GM23338 (cell line): Measurements from ENCODE around the gene ILF2.
"Not testable (repeated sequence)": the region's sequence is repeated elsewhere in the genome, so short reads cannot be mapped to it uniquely, and the experiment has no call there.

Source experiments
- EZH2 ChIP-seq: fragments of 200-600 bp; sonication (generic); IDR thresholded peaks from one replicate; pipeline ENCODE4 v1.8.0; 2017; ENCODE audit warnings: antibody characterized with exemption, mild to moderate bottlenecking, low read depth; ENCODE audit not compliant: unreplicated experiment
- POLR2AphosphoS5 ChIP-seq: IDR thresholded peaks from 2 replicates; pipeline ENCODE4 v1.6.1; 2016; ENCODE audit warnings: antibody characterized with exemption, low read depth
- REST ChIP-seq: IDR thresholded peaks from one replicate; pipeline ENCODE4 v1.6.1; 2018; ENCODE audit warnings: antibody characterized with exemption; ENCODE audit not compliant: unreplicated experiment
- TF ChIP-seq, protein P1 (sequence below), 2 experiments: fragments of 200-600 bp in 1 of 2; sonication (generic) in 1 of 2; conservative IDR thresholded peaks; 2 replicates each; pipeline versions ENCODE4 v1.5.1 to v1.6.1; 2016 to 2017; ENCODE audit warnings: antibody characterized with exemption in 2 of 2, low read depth in 2 of 2, mild to moderate bottlenecking in 2 of 2, moderate library complexity in 1 of 2

GRCh38 chr1:153640213-153640612 is 30.6 kb downstream of the ILF2 start:
- TF ChIP-seq, protein P1, sequence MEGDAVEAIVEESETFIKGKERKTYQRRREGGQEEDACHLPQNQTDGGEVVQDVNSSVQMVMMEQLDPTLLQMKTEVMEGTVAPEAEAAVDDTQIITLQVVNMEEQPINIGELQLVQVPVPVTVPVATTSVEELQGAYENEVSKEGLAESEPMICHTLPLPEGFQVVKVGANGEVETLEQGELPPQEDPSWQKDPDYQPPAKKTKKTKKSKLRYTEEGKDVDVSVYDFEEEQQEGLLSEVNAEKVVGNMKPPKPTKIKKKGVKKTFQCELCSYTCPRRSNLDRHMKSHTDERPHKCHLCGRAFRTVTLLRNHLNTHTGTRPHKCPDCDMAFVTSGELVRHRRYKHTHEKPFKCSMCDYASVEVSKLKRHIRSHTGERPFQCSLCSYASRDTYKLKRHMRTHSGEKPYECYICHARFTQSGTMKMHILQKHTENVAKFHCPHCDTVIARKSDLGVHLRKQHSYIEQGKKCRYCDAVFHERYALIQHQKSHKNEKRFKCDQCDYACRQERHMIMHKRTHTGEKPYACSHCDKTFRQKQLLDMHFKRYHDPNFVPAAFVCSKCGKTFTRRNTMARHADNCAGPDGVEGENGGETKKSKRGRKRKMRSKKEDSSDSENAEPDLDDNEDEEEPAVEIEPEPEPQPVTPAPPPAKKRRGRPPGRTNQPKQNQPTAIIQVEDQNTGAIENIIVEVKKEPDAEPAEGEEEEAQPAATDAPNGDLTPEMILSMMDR (conservative IDR thresholded peaks at IDR 0.05; ENCODE audit: low read depth in 2 of 2): not testable (repeated sequence)
- TF ChIP-seq EZH2, REST, POLR2AphosphoS5: not testable (repeated sequence)
